Endothelial cell (in vitro differentiated cells): ENCODE data around the gene SPACDR. TPM values are rescaled to one million over a fixed set of nuclear protein-coding genes. Genes with fewer than 3 reads are reported as not detected.
A peak's percentile ranks its signal among the peaks of the same experiment; 100 is the strongest.

Experiments used
- DNase-seq: peaks from one replicate; pipeline ENCODE4 v3.0.0; 2021; ENCODE audit warnings: low spot score
- H3K27ac Mint-ChIP-seq: one replicate; pipeline ENCODE4 v1.8.0; 2021; ENCODE audit warnings: mixed read lengths, inconsistent platforms; ENCODE audit not compliant: unreplicated experiment
- H3K27me3 Mint-ChIP-seq: one replicate; pipeline ENCODE4 v1.8.0; 2021; ENCODE audit warnings: mild to moderate bottlenecking, moderate library complexity, mixed read lengths, inconsistent platforms; ENCODE audit not compliant: unreplicated experiment
- H3K36me3 Mint-ChIP-seq: one replicate; pipeline ENCODE4 v1.8.0; 2021; ENCODE audit warnings: mild to moderate bottlenecking, low read depth, mixed read lengths, inconsistent platforms; ENCODE audit not compliant: unreplicated experiment
- H3K4me1 Mint-ChIP-seq: one replicate; pipeline ENCODE4 v1.8.0; 2021; ENCODE audit warnings: mild to moderate bottlenecking, mixed read lengths, inconsistent platforms; ENCODE audit not compliant: unreplicated experiment
- H3K4me3 Mint-ChIP-seq: one replicate; pipeline ENCODE4 v1.8.0; 2021; ENCODE audit warnings: mild to moderate bottlenecking, mixed read lengths, inconsistent platforms; ENCODE audit not compliant: unreplicated experiment
- H3K9me3 Mint-ChIP-seq: one replicate; pipeline ENCODE4 v1.8.0; 2021; ENCODE audit warnings: mixed read lengths, inconsistent platforms; ENCODE audit not compliant: unreplicated experiment
- total RNA-seq: library from RNA; stranded (reverse); fragmentation: NEBNext Ultra II Directional; extraction: Animal tissue kit (Norgen Biotek cat#: 25700); gene quantifications from one replicate; pipeline ENCODE4 v1.2.1, GENCODE V29; 2021; ENCODE audit not compliant: unreplicated experiment
- TF ChIP-seq, protein P1 (sequence below): fragments of 200-600 bp; sonication (generic); IDR thresholded peaks from one replicate; pipeline ENCODE4 v1.5.0; 2021; ENCODE audit warnings: antibody characterized with exemption; ENCODE audit not compliant: unreplicated experiment

The SPACDR gene
- total RNA-seq, 1 donor from 2014 or later, result 4.3 TPM

DNA sequence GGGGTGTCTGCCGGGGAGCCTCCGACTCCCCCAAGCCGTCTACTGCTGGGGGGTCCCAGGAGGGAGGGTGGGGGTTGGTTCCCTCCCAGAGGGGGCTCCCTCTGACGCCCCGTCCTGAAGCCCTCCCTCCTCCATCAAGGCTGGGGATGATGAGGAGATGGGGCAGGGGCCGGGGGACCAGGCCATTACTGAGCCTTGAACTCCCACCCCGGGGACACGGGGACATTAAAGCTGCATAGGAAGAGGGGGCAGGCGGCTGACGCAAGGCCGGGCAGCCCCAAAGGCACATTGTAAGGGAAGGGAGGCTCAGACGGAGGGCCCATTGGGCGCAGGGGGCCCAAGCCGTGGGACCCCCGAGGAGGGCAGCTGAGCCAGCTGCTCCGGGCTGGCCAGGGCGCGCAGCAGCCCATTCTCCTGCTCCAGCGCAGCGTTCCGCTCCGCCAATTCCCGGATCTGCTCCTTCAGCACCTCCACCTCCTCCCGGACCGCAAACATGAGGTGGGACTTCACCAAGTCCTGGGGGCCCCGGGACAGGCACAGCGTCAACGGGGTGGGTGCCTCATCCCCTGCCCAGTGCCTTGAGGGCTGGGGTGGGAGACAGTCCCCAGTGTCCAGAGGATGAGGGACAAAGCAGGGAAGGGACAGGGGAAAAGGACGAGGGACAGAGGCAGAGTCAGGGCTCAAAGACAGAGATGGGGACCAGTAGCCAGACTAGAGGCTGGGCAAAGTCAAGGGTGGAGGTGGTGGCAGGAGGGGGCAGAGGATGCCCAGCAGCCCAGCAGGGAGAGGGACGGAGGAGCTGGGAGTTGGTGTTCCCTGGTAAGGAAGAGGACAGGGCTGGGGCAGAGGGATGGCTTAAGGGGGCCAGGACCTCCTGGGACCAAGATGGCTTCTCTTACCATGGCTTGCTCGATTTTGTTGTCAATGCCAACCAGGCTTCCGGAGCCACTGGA lies 2.9 kb upstream of the SPACDR start:
- H3K4me1 Mint-ChIP-seq, result peaks cover 5% of the 10 kb centered on the region
- H3K27me3 Mint-ChIP-seq, result peaks cover 4% of the 10 kb centered on the region
- H3K9me3 Mint-ChIP-seq, result no peaks in the 10 kb centered on the region
- H3K4me3 Mint-ChIP-seq, result no peak overlapping the region
- DNase-seq, result no peak
- TF ChIP-seq, protein P1, sequence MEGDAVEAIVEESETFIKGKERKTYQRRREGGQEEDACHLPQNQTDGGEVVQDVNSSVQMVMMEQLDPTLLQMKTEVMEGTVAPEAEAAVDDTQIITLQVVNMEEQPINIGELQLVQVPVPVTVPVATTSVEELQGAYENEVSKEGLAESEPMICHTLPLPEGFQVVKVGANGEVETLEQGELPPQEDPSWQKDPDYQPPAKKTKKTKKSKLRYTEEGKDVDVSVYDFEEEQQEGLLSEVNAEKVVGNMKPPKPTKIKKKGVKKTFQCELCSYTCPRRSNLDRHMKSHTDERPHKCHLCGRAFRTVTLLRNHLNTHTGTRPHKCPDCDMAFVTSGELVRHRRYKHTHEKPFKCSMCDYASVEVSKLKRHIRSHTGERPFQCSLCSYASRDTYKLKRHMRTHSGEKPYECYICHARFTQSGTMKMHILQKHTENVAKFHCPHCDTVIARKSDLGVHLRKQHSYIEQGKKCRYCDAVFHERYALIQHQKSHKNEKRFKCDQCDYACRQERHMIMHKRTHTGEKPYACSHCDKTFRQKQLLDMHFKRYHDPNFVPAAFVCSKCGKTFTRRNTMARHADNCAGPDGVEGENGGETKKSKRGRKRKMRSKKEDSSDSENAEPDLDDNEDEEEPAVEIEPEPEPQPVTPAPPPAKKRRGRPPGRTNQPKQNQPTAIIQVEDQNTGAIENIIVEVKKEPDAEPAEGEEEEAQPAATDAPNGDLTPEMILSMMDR, result no peak
- H3K27ac Mint-ChIP-seq, result no peak overlapping the region
- peaks cover 5% of the 10 kb centered on the region for H3K36me3 Mint-ChIP-seq

DNA sequence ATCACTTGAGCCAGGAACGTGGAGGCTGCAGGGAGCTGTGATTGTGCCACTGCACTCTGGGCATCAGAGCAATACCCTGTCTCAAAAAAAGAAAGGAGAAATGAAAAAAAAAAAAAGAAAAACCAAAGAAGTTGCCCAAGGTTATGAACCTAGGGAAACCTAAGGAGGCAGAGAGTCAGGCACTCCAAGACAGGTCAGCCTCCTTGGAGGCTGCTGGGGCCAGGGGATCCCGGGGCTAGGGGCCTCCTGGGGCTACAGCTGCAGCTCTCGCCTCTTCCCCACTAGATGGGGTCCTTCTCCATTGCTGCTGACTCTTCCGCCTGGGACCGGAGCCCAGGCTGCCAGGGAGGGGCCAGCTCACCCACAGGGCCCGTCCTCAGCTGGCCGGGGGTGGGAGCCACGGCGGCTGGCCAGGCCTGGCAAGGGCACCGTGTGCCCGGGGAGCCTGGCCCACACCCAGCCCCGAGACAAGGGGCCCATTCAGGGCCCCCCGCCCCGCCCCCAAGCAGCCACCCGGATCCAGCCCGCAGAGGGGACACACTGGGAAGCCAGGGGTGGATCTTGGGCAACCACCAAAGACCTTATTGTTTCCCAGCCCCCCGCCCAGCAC lies 1.7 kb upstream of the SPACDR start:
- H3K27ac Mint-ChIP-seq, result peak overlapping the region; percentile 30

DNA sequence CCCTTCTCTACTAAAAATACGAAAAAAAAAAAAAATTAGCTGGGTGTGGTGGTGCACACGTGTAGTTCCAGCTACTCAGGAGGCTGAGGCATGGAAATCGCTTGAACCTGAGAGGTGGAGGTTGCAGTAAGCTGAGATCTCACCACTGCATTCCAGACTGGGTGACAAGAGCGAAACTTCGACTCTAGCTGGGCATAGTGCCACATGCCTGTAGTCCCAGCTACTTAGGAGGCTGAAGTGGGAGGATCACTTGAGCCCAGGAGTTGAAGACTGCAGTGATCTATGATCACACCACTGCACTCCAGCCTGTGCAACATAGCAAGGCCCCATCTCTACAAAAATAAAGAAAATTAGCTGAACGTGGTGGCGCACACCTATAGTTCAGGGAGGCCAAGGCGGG lies 1.2 kb upstream of the SPACDR start:
- TF ChIP-seq, protein P1, result no peak
- H3K36me3 Mint-ChIP-seq, result peaks cover 7% of the 10 kb centered on the region
- peak overlapping the region; percentile 30 for H3K27ac Mint-ChIP-seq
- no peak for DNase-seq
- peaks cover 4% of the 10 kb centered on the region for H3K27me3 Mint-ChIP-seq
- no peak overlapping the region for H3K4me3 Mint-ChIP-seq
- H3K4me1 Mint-ChIP-seq, result peaks cover 5% of the 10 kb centered on the region
- no peaks in the 10 kb centered on the region for H3K9me3 Mint-ChIP-seq

More for the DNA sequence above, 1.7 kb upstream of the SPACDR start:
- no peak overlapping the region for H3K4me3 Mint-ChIP-seq
- H3K36me3 Mint-ChIP-seq, result peaks cover 7% of the 10 kb centered on the region
- TF ChIP-seq, protein P1, result peak; percentile 21
- no peaks in the 10 kb centered on the region for H3K9me3 Mint-ChIP-seq
- peak; percentile 51 for DNase-seq
- H3K4me1 Mint-ChIP-seq, result peaks cover 5% of the 10 kb centered on the region
- peaks cover 4% of the 10 kb centered on the region for H3K27me3 Mint-ChIP-seq

DNA sequence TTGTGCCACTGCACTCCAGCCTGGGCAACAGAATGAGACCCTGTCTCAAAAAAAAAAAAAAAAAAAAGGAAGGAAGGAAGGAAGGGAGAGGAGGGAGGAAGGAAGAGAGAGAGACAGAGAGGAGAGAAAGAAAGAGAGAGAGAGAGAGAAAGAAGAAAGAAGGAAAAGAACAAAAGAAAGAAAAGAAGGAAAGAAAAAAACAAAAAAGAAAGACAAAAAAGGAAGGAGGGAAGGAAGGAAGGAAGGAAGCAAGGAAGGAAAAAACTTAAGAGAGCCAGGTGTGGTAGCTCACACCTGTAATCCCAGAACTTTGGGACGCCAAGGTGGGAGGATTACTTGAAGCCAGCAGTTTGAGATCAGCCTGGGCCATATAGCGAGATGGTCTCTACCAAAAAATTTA lies 731 bp upstream of the SPACDR start:
- Mint-ChIP-seq H3K36me3 (peaks cover 7% of the 10 kb centered on the region), H3K27ac (no peak overlapping the region), H3K27me3 (peaks cover 4% of the 10 kb centered on the region), H3K4me3 (no peak overlapping the region), H3K9me3 (no peaks in the 10 kb centered on the region), H3K4me1 (peaks cover 5% of the 10 kb centered on the region)
- no peak for DNase-seq
- TF ChIP-seq, protein P1, result no peak

GRCh38 chr7:100457033-100457432 lies 7.0 kb downstream of the SPACDR start:
- Mint-ChIP-seq H3K36me3 (peaks cover 16% of the 10 kb centered on the region), H3K4me3 (no peak overlapping the region), H3K27me3 (no peaks in the 10 kb centered on the region), H3K27ac (no peak overlapping the region), H3K4me1 (peaks cover 9% of the 10 kb centered on the region), H3K9me3 (no peaks in the 10 kb centered on the region)
- DNase-seq, result no peak
- TF ChIP-seq, protein P1, result no peak
